HEK293 (cell line): ENCODE measurements around the gene PDLIM7.
A peak's percentile ranks its signal among the peaks of the same experiment; 100 is the strongest.

Experiments
- BCL11A ChIP-seq: fragments of 450-650 bp; formaldehyde crosslinking; IDR thresholded peaks from 2 replicates; pipeline ENCODE4 v1.5.1; 2016; ENCODE audit warnings: low read depth, missing biosample characterization, missing genetic modification characterization
- IKZF3 ChIP-seq: fragments of 450-650 bp; IDR thresholded peaks from 2 replicates; pipeline ENCODE4 v1.5.0; 2018; ENCODE audit warnings: missing biosample characterization, mild to moderate bottlenecking, missing genetic modification characterization, moderate library complexity
- RBAK ChIP-seq: fragments of 450-650 bp; formaldehyde crosslinking; IDR thresholded peaks from 2 replicates; pipeline ENCODE4 v1.5.1; 2016; ENCODE audit warnings: missing biosample characterization, missing genetic modification characterization
- SETDB1 ChIP-seq: IDR thresholded peaks from one replicate; pipeline ENCODE4 v1.6.1; 2017; ENCODE audit warnings: mild to moderate bottlenecking, low read length, moderate library complexity, mixed read lengths; ENCODE audit not compliant: insufficient read length
- TRIM28 ChIP-seq: IDR thresholded peaks from 2 replicates; pipeline ENCODE4 v1.6.1; 2011; ENCODE audit warnings: low read length, control low read depth, borderline replicate concordance
- TSHZ1 ChIP-seq: fragments of 450-650 bp; formaldehyde crosslinking; IDR thresholded peaks from 2 replicates; pipeline ENCODE4 v1.5.1; 2016; ENCODE audit warnings: missing biosample characterization, missing genetic modification characterization, borderline replicate concordance
- YY1 ChIP-seq: fragments of 450-650 bp; formaldehyde crosslinking; IDR thresholded peaks from 2 replicates; pipeline ENCODE4 v1.5.1; 2018; ENCODE audit warnings: missing biosample characterization, missing genetic modification characterization
- YY2 ChIP-seq: fragments of 450-650 bp; formaldehyde crosslinking; IDR thresholded peaks from 2 replicates; pipeline ENCODE4 v1.5.1; 2016; ENCODE audit warnings: missing biosample characterization, missing genetic modification characterization
- ZBTB11 ChIP-seq: fragments of 450-650 bp; formaldehyde crosslinking; conservative IDR thresholded peaks from 2 replicates; pipeline ENCODE4 v1.5.1; 2016; ENCODE audit warnings: low read depth, missing biosample characterization, missing genetic modification characterization
- ZBTB44 ChIP-seq: fragments of 450-650 bp; IDR thresholded peaks from 2 replicates; pipeline ENCODE4 v1.5.1; 2018; ENCODE audit warnings: missing biosample characterization, mild to moderate bottlenecking, missing genetic modification characterization
- ZBTB48 ChIP-seq: fragments of 450-650 bp; formaldehyde crosslinking; IDR thresholded peaks from 2 replicates; pipeline ENCODE4 v1.5.1; 2016; ENCODE audit warnings: missing biosample characterization, missing genetic modification characterization
- ZBTB7A ChIP-seq: fragments of 450-650 bp; formaldehyde crosslinking; IDR thresholded peaks from 2 replicates; pipeline ENCODE4 v1.5.1; 2016; ENCODE audit warnings: low read depth, missing biosample characterization, missing genetic modification characterization
- ZFHX2 ChIP-seq: fragments of 450-650 bp; formaldehyde crosslinking; conservative IDR thresholded peaks from 2 replicates; pipeline ENCODE4 v1.5.1; 2016; ENCODE audit warnings: missing biosample characterization, missing genetic modification characterization
- ZFP41 ChIP-seq: fragments of 450-650 bp; formaldehyde crosslinking; IDR thresholded peaks from 2 replicates; pipeline ENCODE4 v1.5.1; 2016; ENCODE audit warnings: missing biosample characterization, missing genetic modification characterization, borderline replicate concordance
- ZNF148 ChIP-seq: fragments of 450-650 bp; formaldehyde crosslinking; IDR thresholded peaks from 2 replicates; pipeline ENCODE4 v1.5.0; 2017; ENCODE audit warnings: missing biosample characterization, missing genetic modification characterization, borderline replicate concordance
- ZNF169 ChIP-seq: fragments of 450-650 bp; formaldehyde crosslinking; IDR thresholded peaks from 2 replicates; pipeline ENCODE4 v1.5.1; 2016; ENCODE audit warnings: missing biosample characterization, missing genetic modification characterization
- ZNF266 ChIP-seq: fragments of 450-650 bp; formaldehyde crosslinking; IDR thresholded peaks from 2 replicates; pipeline ENCODE4 v1.5.1; 2016; ENCODE audit warnings: missing biosample characterization, missing genetic modification characterization, low read depth
- ZNF335 ChIP-seq: fragments of 450-650 bp; formaldehyde crosslinking; conservative IDR thresholded peaks from 2 replicates; pipeline ENCODE4 v1.5.1; 2016; ENCODE audit warnings: missing biosample characterization, missing genetic modification characterization
- ZNF350 ChIP-seq: fragments of 450-650 bp; formaldehyde crosslinking; IDR thresholded peaks from 2 replicates; pipeline ENCODE4 v1.5.0; 2017; ENCODE audit warnings: missing biosample characterization, mild to moderate bottlenecking, missing genetic modification characterization
- ZNF366 ChIP-seq: fragments of 450-650 bp; formaldehyde crosslinking; conservative IDR thresholded peaks from 2 replicates; pipeline ENCODE4 v1.5.1; 2016; ENCODE audit warnings: missing biosample characterization, missing genetic modification characterization
- ZNF37A ChIP-seq: fragments of 450-650 bp; IDR thresholded peaks from 2 replicates; pipeline ENCODE4 v1.5.1; 2018; ENCODE audit warnings: missing biosample characterization, missing genetic modification characterization
- ZNF561 ChIP-seq: fragments of 450-650 bp; IDR thresholded peaks from 2 replicates; pipeline ENCODE4 v1.5.1; 2018; ENCODE audit warnings: missing biosample characterization, missing genetic modification characterization, borderline replicate concordance
- ZNF623 ChIP-seq: fragments of 450-650 bp; formaldehyde crosslinking; IDR thresholded peaks from 2 replicates; pipeline ENCODE4 v1.5.1; 2016; ENCODE audit warnings: missing biosample characterization, missing genetic modification characterization
- ZNF692 ChIP-seq: fragments of 450-650 bp; formaldehyde crosslinking; IDR thresholded peaks from 2 replicates; pipeline ENCODE4 v1.5.1; 2016; ENCODE audit warnings: missing biosample characterization, missing genetic modification characterization
- ZNF76 ChIP-seq: fragments of 450-650 bp; formaldehyde crosslinking; IDR thresholded peaks from 2 replicates; pipeline ENCODE4; 2016; ENCODE audit warnings: low read depth, missing biosample characterization, missing genetic modification characterization, borderline replicate concordance
- ZNF768 ChIP-seq: fragments of 450-650 bp; formaldehyde crosslinking; IDR thresholded peaks from 2 replicates; pipeline ENCODE4 v1.5.1; 2018; ENCODE audit warnings: missing biosample characterization, mild to moderate bottlenecking, missing genetic modification characterization

PDLIM7 gene

DNA sequence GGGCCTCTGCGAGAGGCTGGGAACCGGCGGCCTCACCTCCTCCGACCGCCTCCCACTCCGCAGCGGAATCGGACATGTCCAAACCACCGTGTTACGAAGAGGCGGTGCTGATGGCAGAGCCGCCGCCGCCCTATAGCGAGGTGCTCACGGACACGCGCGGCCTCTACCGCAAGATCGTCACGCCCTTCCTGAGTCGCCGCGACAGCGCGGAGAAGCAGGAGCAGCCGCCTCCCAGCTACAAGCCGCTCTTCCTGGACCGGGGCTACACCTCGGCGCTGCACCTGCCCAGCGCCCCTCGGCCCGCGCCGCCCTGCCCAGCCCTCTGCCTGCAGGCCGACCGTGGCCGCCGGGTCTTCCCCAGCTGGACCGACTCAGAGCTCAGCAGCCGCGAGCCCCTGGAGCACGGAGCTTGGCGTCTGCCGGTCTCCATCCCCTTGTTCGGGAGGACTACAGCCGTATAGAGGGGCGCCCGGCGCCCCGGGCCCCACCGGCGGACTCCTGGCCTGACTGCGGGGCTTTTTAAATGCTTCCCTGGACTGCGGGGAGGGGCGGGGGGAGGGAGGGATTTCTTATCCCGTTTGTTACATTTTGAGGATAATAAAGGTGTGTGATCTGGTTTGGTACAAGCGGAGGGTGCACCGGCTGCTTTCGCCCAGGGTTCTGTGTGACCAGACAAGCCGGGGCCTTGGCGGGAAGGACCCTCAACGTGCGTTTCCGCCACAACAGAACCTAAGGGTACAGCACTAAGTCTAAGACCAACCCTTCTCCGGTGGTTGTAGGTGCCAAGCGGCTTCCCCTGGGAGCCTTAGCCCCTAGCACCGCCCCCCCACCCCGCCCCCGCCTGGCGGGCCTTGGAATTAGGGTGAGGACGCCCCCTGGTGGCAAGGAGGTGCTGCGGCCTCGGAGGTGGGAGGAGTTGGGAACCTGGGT, 41.5 kb downstream of the PDLIM7 start (continued):
- TF ChIP-seq ZBTB11 (tag by site-specific recombination) = peak; percentile 50
- TF ChIP-seq ZNF335 = peak; percentile 87
- no peak for TF ChIP-seq TSHZ1 (tag by site-specific recombination)
- TF ChIP-seq ZNF37A = no peak
- TF ChIP-seq ZNF623 (tag by site-specific recombination) = no peak
- no peak for TF ChIP-seq ZBTB44
- TF ChIP-seq ZNF692 (tag by site-specific recombination) = no peak
- no peak for TF ChIP-seq TRIM28
- TF ChIP-seq ZNF561 (tag by site-specific recombination) = peak; percentile 72; the same call in 1 of the 2 replicates
- TF ChIP-seq ZNF148 (tag by site-specific recombination) = no peak
- peak; percentile 44; the same call in 1 of the 2 replicates for TF ChIP-seq BCL11A
- no peak for TF ChIP-seq ZNF266
- no peak for TF ChIP-seq ZNF76
- TF ChIP-seq ZFP41 (tag by site-specific recombination) = no peak
- TF ChIP-seq ZFHX2 (tag by site-specific recombination) = peak; percentile 80
- no peak for TF ChIP-seq SETDB1
- TF ChIP-seq IKZF3 (tag by site-specific recombination) = no peak
- TF ChIP-seq ZNF366 (tag by site-specific recombination) = peak; percentile 12; the same call in 1 of the 2 replicates
- TF ChIP-seq YY2 (tag by site-specific recombination) = 0 out of 2 replicates have a peak, but pooled peaks have one; percentile 28
- no peak for TF ChIP-seq ZNF169 (tag by site-specific recombination)
- no peak for TF ChIP-seq ZNF350 (tag by site-specific recombination)
- no peak for TF ChIP-seq RBAK (tag by site-specific recombination)
- TF ChIP-seq ZBTB48 = peak; percentile 91
- TF ChIP-seq ZNF768 (tag by site-specific recombination) = no peak
- peak; percentile 54; the same call in 1 of the 2 replicates for TF ChIP-seq ZBTB7A (tag by site-specific recombination)
- no peak; the same call in 1 of the 2 replicates for TF ChIP-seq YY1 (tag by site-specific recombination)
